SK-N-SH (cell line): Measurements from ENCODE around the gene MEGF10. TPM values are rescaled to one million over a fixed set of nuclear protein-coding genes. Genes with fewer than 3 reads are reported as not detected.

ENCODE experiments used
- CTCF ChIA-PET: fragments of 300-600, 350-600 bp; formaldehyde crosslinking; extraction: SDS; loops from one replicate; lab custom pipeline; 2021; lab: Yijun Ruan, JAX
- POLR2A ChIA-PET: fragments of 350-600 bp; sonication (Branson Sonifier 250); formaldehyde crosslinking; extraction: SDS; loops from one replicate; lab custom pipeline; 2020; ENCODE audit warnings: antibody characterized with exemption, inconsistent platforms; lab: Yijun Ruan, JAX
- DNase-seq: peaks from one replicate; pipeline ENCODE4 v3.0.0; 2012
- H2AFZ ChIP-seq: fragments of 200-600 bp; sonication (generic); 2 replicates; pipeline ENCODE4 v1.8.1; 2016; ENCODE audit warnings: antibody characterized with exemption, mild to moderate bottlenecking, low read depth
- H3F3A ChIP-seq: fragments of 200-600 bp; sonication (generic); replicated peaks from 2 replicates; pipeline ENCODE3; 2016; ENCODE audit warnings: antibody characterized with exemption, mild to moderate bottlenecking; ENCODE audit not compliant: insufficient read depth
- H3K27ac ChIP-seq, 2 experiments: fragments of 200-500 bp in 1 of 2; fragments of 200-600 bp in 1 of 2; sonication (Bioruptor generic) in 1 of 2; sonication (generic), shearing (Covaris generic) in 1 of 2; 2 replicates each; pipeline versions ENCODE4 v1.5.1 to v1.6.1; 2014 to 2016; ENCODE audit warnings: low read depth in 2 of 2, inconsistent platforms in 1 of 2, low read length in 1 of 2, mild to moderate bottlenecking in 1 of 2, mixed read lengths in 1 of 2
- H3K27me3 ChIP-seq: fragments of 200-600 bp; sonication (generic), shearing (Covaris generic); 2 replicates; pipeline ENCODE4 v1.6.1; 2016; ENCODE audit warnings: mixed run types; ENCODE audit not compliant: insufficient read depth
- H3K36me3 ChIP-seq, 2 experiments: fragments of 200-500 bp in 1 of 2; fragments of 200-600 bp in 1 of 2; sonication (Bioruptor generic) in 1 of 2; sonication (generic) in 1 of 2; replicated peaks in 1 of 2; 2 replicates each; pipeline versions ENCODE3 to v1.5.1; 2014 to 2016; ENCODE audit warnings: low read length in 1 of 2, mild to moderate bottlenecking in 1 of 2; ENCODE audit not compliant: insufficient read depth in 2 of 2, control insufficient read depth in 1 of 2
- H3K4me1 ChIP-seq, 2 experiments: fragments of 200-500 bp in 1 of 2; fragments of 200-600 bp in 1 of 2; sonication (Bioruptor generic) in 1 of 2; sonication (generic), shearing (Covaris generic) in 1 of 2; 2 replicates each; pipeline versions ENCODE4 v1.5.1 to v1.6.1; 2014 to 2016; ENCODE audit warnings: low read depth in 1 of 2, low read length in 1 of 2, mixed run types in 1 of 2; ENCODE audit not compliant: insufficient read depth in 2 of 2, control insufficient read depth in 1 of 2
- H3K4me2 ChIP-seq: fragments of 200-600 bp; sonication (generic), shearing (Covaris generic); 2 replicates; pipeline ENCODE4 v1.6.1; 2017; ENCODE audit warnings: mixed run types
- H3K4me3 ChIP-seq, 2 experiments: fragments of 200-500 bp in 1 of 2; fragments of 200-600 bp in 1 of 2; sonication (Bioruptor generic) in 1 of 2; sonication (generic), shearing (Covaris generic) in 1 of 2; 2 replicates each; pipeline versions ENCODE4 v1.5.1 to v1.8.1; 2014 to 2016; ENCODE audit warnings: low read depth in 2 of 2, inconsistent platforms in 1 of 2, low read length in 1 of 2, mild to moderate bottlenecking in 1 of 2, mixed read lengths in 1 of 2, moderate library complexity in 1 of 2
- H3K79me2 ChIP-seq: fragments of 200-600 bp; sonication (generic); 2 replicates; pipeline ENCODE4 v1.8.1; 2017; ENCODE audit warnings: mild to moderate bottlenecking; ENCODE audit not compliant: insufficient read depth
- H3K9ac ChIP-seq: fragments of 200-600 bp; sonication (generic); 2 replicates; pipeline ENCODE4 v1.6.1; 2017; ENCODE audit warnings: mixed run types
- H3K9me2 ChIP-seq: fragments of 200-600 bp; sonication (generic); 2 replicates; pipeline ENCODE4 v1.6.1; 2017; ENCODE audit warnings: mixed run types
- H3K9me3 ChIP-seq: fragments of 200-600 bp; sonication (generic); 2 replicates; pipeline ENCODE4 v1.6.1; 2017; ENCODE audit warnings: mixed run types, mild to moderate bottlenecking, moderate library complexity
- H4K20me1 ChIP-seq: fragments of 200-600 bp; sonication (generic); 2 replicates; pipeline ENCODE4 v1.6.1; 2017; ENCODE audit warnings: mild to moderate bottlenecking, mixed run types; ENCODE audit not compliant: insufficient read depth
- CHD2 ChIP-seq: fragments of 150-350 bp; IDR thresholded peaks from 2 replicates; pipeline ENCODE4 v1.6.1; 2018; ENCODE audit warnings: low read length; ENCODE audit not compliant: partially characterized antibody
- CTCF ChIP-seq: fragments of 200-600 bp; sonication (generic); IDR thresholded peaks from 2 replicates; pipeline ENCODE4 v1.6.1; 2017; ENCODE audit warnings: antibody characterized with exemption, mild to moderate bottlenecking, moderate library complexity
- ELF1 ChIP-seq: IDR thresholded peaks from 2 replicates; pipeline ENCODE4 v1.4.0; 2012
- FOXJ3 ChIP-seq: sonication (generic); formaldehyde crosslinking; IDR thresholded peaks from 2 replicates; pipeline ENCODE4 v1.5.1; 2020; ENCODE audit warnings: mild to moderate bottlenecking, missing genetic modification reagents
- GATA2 ChIP-seq: sonication (generic); formaldehyde crosslinking; IDR thresholded peaks from 2 replicates; pipeline ENCODE4 v1.5.0; 2020; ENCODE audit warnings: mild to moderate bottlenecking, missing genetic modification reagents
- JUND ChIP-seq: IDR thresholded peaks from 2 replicates; pipeline ENCODE4 v1.4.0; 2012
- MEF2A ChIP-seq: IDR thresholded peaks from 2 replicates; pipeline ENCODE4 v1.4.0; 2012; ENCODE audit warnings: low read depth, borderline replicate concordance
- NFIC ChIP-seq: IDR thresholded peaks from 2 replicates; pipeline ENCODE4 v1.4.0; 2012; ENCODE audit warnings: borderline replicate concordance
- NRF1 ChIP-seq: IDR thresholded peaks from 2 replicates; pipeline ENCODE4 v1.6.1; 2012; ENCODE audit warnings: low read depth, mild to moderate bottlenecking, low read length
- PBX3 ChIP-seq: IDR thresholded peaks from 2 replicates; pipeline ENCODE4; 2012
- POLR2AphosphoS5 ChIP-seq: IDR thresholded peaks from 2 replicates; pipeline ENCODE4 v1.6.1; 2012; ENCODE audit warnings: low read depth, low read length
- RAD21 ChIP-seq: IDR thresholded peaks from 2 replicates; pipeline ENCODE4 v1.6.1; 2012; ENCODE audit warnings: mild to moderate bottlenecking, low read length
- REST ChIP-seq: IDR thresholded peaks from 2 replicates; pipeline ENCODE4 v1.6.1; 2012; ENCODE audit warnings: mild to moderate bottlenecking, low read depth, low read length, moderate library complexity
- SMC3 ChIP-seq: IDR thresholded peaks from 2 replicates; pipeline ENCODE4 v1.6.1; 2012; ENCODE audit warnings: low read depth, low read length, improper control_type of control experiment
- USF1 ChIP-seq: IDR thresholded peaks from 2 replicates; pipeline ENCODE4 v1.4.0; 2012; ENCODE audit warnings: low read depth, borderline replicate concordance
- USF2 ChIP-seq: fragments of 150-350 bp; IDR thresholded peaks from 2 replicates; pipeline ENCODE4 v1.6.1; 2017; ENCODE audit warnings: antibody characterized with exemption, low read length, low read depth, borderline replicate concordance
- YY1 ChIP-seq: IDR thresholded peaks from 2 replicates; pipeline ENCODE4 v1.4.0; 2012; ENCODE audit warnings: low read depth, mild to moderate bottlenecking
- ZBTB33 ChIP-seq: IDR thresholded peaks from 2 replicates; pipeline ENCODE4 v1.4.0; 2012; ENCODE audit warnings: low read depth, borderline replicate concordance
- WGBS: methylation state at CpG from one replicate; pipeline ENCODE4 v1.1.6; 2017; ENCODE audit warnings: low lambda C conversion rate; 5-methylcytosine and 5-hydroxymethylcytosine counted together
- polyA plus RNA-seq, 3 experiments: library from polyadenylated mRNA; depleted of rRNA; stranded (reverse); fragments of >200 nt; gene quantifications; 2 replicates each; pipeline ENCODE4 v1.2.3, GENCODE V29; 2012

The MEGF10 gene
- polyA plus RNA-seq, 1 of the 3 experiments (the other 2 are of a cell fraction): 1.1 TPM

- TF ChIP-seq YY1: no peak
- no peak for TF ChIP-seq RAD21
- no peak for TF ChIP-seq SMC3
- TF ChIP-seq USF2: no peak
- no peak for TF ChIP-seq GATA2
- no peak for TF ChIP-seq POLR2AphosphoS5
- TF ChIP-seq NFIC: no peak
These were observed 8.1 kb downstream of the MEGF10 start (continued) for GRCh38 chr5:127298656-127299055.

- H3K4me2 ChIP-seq: no peak overlapping the region
- no peak for DNase-seq
- no peak overlapping the region for H3K27ac ChIP-seq
- no peaks in the 10 kb centered on the region; a peak in 2 of 4 replicates for H3K4me1 ChIP-seq
- no peaks in the 10 kb centered on the region for H3K9me2 ChIP-seq
- no peaks in the 10 kb centered on the region for H4K20me1 ChIP-seq
- H3K9me3 ChIP-seq: no peaks in the 10 kb centered on the region
- H3K9ac ChIP-seq: no peak overlapping the region
- no peaks in the 10 kb centered on the region for H3K27me3 ChIP-seq
- ChIA-PET CTCF (interaction anchor here (1.0 to 1.4 kb wide), 6 partner anchors 11 to 193 kb away, joined by 3 to 6 read pairs (median 3); no protein-coding TSS in a partner anchor), POLR2A (no interaction called here)
- no peak overlapping the region for H3K4me3 ChIP-seq
- TF ChIP-seq CTCF (peak; percentile 34), USF2 (no peak), ELF1 (no peak), POLR2AphosphoS5 (no peak), GATA2 (no peak), FOXJ3 (CRISPR knock-in tag) (no peak), JUND (no peak), USF1 (no peak), RAD21 (peak; percentile 48), NRF1 (no peak), REST (no peak), PBX3 (no peak), ZBTB33 (no peak), SMC3 (peak; percentile 34), CHD2 (no peak), YY1 (no peak), MEF2A (no peak)
- no peaks in the 10 kb centered on the region for H3K36me3 ChIP-seq
- WGBS: 65% methylated on average over 2 of the region's 2 CpGs
- H2AFZ ChIP-seq: no peak overlapping the region
- H3F3A ChIP-seq: peaks cover 5% of the 10 kb centered on the region
- H3K79me2 ChIP-seq: no peaks in the 10 kb centered on the region
These were observed 9.1 kb downstream of the MEGF10 start for GRCh38 chr5:127299678-127300077.
